HG03521 (cell line): ENCODE results near the gene DENND1B.

Source experiments
- ATAC-seq: cut with Tn5 transposase; IDR thresholded peaks from one replicate; pipeline ENCODE4 v1.9.1; 2021; ENCODE audit warnings: mild to moderate bottlenecking, moderate library complexity; ENCODE audit not compliant: unreplicated experiment

DENND1B gene

DNA sequence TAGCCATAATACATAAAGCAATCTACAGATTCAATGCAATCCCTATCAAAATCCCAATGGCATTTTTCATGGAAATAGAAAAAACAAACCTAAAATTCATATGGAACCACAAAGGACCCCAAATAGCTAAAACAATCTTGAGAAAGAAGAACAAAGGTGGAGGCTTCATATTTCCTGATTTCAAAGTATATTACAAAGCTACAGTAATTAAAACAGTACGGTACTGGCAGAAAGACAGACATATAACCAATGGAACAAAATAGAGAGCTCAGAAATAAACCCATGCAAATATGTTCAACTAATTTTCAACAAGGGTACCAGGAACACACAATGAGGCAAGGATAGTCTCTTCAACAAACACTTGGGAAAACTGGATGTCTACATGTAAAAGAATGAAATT is 87.0 kb downstream of the DENND1B start:
- ATAC-seq: no peak

DNA sequence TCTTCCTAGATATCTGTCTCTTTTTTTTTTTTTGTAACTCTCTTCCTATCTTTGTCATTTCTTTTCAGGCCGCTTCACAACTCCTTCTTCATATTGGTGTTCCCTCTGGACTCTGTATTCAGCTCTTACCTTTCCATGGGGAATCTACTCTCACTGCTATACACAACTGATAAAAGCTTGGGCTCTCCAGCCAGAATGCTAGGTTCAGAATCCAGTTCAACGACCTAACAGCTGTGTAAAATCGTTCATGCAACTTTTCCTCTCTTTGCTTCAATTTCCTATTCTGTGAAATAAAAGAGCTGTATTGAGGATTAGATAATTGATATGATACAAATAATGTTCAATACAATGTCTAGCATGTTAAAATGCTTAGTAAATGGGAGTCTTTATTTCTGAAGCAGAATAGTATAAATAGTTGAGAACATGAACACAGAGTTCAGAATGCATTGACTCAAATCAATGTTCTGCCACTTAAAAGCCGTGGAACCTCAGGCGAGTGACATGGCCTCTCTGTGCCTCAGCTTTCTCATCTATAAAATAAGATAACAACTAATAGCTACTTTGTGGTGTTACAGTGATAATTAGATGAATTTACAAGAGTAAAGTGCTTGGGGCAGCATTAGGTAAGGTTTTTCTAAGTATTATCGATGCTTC is 88.5 kb downstream of the DENND1B start:
- no peak for ATAC-seq

DNA sequence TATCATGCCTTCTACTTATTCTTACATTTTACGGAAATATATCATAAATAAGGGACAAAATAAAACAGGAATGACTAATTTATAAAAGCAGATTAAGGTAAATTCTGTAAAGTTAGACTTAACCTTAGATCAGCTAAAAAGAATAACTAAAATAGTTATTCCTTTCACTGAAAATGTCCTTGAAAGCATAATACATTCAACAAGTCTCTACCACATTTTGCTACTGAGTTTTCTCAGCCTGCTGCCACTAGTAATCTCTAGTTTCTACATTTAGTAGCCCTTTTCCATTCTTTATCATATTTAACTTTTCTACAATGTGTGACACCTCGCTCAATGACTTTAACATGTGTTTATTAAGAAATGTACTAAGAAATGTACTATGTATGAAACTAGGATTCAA is 89.0 kb downstream of the DENND1B start:
- ATAC-seq: no peak

DNA sequence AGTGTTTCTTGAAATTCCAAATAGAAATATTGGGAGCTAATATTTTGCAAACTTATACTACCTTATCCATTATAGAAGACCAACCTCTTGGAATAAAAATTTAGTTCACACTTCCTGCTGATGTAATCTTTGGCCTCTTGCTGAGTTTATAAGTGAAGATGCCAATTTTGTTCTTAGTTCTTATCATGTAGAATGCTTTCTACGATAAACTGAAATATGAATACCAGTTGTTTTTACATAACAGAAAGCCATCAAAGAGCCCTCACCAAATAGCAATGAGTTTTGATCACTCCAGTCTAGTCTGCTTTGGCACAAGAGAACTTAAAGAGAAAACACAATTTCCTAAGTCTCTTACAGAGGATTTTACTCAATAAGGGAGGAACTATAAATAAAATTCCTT is 89.5 kb downstream of the DENND1B start:
- ATAC-seq: no peak

DNA sequence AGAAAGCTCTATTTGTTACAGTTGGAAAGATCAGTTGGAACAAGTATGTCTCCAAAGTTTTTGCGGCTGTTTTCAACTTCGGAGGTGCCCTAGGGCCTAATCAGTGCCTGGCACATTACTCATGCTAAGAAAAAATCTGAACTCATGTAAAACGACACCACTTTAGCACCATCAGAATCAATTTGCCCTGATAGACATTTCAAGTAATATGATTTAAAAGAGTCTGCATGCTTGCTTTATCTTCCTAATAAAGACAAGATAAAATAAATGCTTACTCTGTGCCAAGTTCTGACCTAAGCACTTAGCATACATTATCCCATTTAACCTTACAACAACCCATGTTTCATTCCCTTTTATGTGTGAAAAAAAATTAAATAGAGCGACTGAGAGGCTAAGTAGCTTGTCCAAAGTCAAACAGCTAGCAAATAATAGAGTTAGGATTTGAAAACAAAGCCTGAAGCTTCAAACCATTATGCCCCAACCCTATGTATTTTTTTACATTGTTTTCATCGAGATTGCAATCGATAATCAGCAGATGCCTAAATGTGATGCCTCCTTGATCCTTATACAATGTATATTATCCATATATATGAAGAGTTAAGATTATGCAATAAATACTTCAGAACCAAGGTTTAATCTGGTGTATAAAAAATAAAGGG is 91.3 kb downstream of the DENND1B start:
- ATAC-seq: no peak

DNA sequence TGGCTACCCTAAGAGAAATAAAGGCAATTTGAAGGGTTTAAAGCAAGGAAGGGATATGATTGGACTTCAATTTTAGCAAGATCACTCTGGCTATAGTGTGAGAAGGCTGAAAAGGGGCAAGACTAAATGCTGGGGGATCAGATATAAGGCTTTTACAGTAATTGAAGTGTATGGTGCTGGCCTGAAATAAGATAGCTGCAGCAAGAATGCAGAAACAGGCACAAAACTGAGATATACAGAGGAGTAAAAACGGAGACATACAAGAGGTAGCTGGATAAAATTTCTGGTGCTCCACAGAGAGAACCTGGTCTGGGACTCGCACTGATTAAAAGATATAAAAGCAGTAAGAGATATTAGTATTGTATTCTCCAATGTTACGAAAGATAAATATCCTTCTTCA is 92.0 kb downstream of the DENND1B start:
- ATAC-seq: no peak

DNA sequence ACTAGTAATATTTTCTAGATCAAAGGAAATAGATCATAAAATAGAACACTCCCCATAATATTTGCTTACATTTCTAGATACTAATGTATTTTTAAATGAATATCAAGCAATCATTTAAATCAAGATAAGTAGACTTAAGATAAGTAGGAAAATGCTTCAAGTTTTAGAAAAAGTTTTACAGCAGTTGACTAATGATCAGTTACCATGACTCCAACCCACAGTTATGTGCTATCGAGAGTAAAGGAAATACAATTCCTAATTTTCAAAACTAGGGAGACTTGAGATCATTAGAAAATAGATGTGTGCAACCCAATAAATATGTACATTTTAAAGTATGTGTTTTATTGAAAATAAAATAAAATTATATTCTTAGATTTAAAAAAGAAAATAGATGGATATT is 95.0 kb downstream of the DENND1B start:
- no peak for ATAC-seq

DNA sequence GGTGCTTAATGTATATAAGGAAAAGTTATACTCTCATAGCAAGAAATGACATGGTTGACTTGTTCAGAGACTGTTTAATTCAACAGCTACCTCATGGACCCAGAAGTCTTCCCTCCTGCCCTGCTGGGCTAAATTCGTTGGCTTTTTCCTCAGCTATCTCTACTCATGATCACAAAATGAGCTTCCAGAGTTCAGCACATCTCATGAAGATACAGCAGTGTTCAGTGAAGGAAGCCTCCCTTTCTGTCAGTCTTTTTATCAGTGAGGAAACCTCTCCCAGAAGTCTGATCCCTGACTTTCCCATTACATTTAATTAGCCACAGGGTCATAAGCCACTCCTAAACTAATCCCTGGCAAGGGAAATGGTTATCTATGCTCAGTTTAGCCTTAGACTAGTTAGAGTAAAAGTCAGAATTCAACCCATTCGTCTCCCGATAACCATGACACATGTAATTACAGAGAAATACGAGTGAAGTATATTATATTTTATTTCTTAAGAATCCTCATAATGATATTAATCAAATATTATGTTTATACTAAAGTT is 97.5 kb downstream of the DENND1B start:
- no peak for ATAC-seq

DNA sequence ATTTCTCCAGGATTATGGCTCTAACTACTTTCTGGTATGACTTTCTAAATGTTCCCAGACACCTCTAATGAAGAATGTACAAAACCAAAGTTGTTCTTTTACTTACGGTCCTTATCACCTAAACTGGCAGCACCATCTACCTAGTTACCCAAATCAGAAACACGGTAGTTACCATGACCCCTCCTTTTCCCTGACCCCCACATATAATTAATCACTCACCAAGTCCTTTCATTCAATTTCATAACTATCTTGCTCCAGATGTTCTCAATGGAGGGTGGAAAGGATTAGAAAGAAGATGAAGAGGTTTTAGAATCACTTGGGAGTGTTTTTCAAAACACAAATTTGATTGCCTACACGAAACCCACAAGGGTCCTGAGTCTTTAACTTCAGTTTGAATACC is 98.0 kb downstream of the DENND1B start:
- no peak for ATAC-seq

DNA sequence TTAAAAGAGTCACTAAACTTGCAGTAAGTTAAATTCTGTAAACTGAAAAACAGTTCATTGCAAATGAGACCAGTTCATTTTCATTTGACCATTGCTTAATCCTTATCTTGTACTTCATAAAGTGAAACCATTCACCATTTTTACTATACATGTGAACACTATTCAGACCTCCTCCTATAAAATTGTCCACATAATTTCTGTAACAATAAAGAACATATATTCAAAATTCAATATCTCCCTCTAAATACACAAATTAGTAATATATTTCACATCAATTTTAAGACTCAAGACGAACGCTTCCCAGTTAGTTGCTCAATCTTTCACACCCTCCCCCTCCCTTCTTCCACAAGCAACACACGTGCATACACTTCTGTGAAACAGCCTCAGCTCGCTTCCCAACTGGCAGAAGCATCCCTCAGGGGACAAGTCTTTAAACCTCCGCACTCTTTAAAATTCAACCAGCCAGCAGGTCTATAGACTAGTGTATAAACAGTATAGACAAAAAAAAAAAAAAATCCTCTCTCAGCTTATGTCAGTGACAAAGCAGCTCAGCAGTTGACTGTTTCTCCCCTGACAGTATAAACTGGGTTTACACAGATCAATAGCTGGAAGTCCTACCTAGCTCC is 99.6 kb downstream of the DENND1B start:
- ATAC-seq: no peak

DNA sequence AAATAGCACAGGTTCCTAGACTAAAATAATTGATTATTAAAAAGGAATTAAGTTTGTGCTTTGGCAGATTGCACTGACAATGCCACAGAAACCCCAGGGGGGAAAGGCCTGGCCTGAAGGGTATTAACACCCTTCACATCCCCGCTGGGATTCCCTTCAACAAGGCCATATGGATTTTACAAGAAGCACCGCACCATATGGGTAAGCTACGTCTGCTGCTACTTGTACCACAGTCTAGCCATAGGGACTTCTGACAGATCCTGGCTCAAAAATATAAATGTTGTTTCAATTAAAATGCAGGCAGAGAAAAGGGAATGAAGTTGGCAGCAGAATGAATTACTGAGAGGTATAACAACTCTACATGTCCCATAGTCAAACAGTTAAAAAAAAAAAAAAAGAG is 101.0 kb downstream of the DENND1B start:
- no peak for ATAC-seq

DNA sequence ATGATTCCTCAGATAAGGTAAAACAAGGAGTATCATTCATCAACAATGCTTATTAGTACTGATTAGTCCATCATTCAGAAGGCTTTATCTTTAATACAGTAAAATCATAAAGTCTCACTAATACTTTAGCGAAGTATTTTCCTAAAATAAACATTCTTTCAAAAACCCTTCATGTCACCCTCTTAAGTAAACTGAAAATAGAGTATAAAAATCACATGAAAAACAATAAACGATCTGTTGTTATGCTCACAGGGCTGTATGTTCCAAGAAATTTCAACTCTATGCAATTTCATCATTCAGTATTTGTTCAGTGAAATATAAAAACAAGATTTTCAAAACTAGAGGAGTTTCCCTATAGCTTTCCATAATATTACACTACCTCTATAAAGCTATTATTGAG is 102.0 kb downstream of the DENND1B start:
- no peak for ATAC-seq

DNA sequence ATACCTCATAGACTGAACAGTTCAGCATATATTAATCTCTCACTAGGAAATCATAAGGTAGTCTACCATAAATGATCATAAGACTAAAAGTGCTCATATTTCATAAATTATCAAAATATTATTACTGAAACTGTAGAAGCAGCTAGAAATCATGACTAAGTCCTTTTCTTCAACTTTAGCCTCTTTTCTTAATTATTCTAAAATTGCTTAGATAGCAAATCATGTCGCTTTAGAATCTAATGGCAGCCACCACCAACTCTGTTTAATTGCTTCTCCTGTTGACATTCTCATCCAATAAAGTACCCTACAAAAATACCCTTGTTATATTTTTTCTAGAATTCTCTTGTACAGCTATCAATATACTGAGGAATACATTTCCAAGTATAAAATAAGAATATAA is 102.9 kb downstream of the DENND1B start:
- ATAC-seq: no peak

DNA sequence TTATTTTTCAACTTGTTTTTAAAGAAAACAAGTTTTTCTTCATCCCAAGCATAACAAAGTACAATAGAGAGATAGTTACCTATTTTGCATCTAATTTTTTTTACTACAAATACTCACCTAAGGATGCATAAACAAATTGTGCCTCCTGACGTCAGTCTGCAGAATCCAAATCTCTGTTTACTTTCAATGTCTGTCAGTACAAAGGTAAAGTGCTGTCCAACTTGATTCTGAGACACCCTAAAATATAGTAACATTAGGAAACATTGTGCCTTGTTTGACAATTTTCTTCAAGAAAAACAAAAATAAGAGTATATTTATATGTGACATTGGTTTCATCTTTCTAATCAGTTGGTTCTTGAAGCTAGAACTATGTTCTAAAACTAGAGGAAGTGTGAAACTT is 103.4 kb downstream of the DENND1B start:
- no peak for ATAC-seq

DNA sequence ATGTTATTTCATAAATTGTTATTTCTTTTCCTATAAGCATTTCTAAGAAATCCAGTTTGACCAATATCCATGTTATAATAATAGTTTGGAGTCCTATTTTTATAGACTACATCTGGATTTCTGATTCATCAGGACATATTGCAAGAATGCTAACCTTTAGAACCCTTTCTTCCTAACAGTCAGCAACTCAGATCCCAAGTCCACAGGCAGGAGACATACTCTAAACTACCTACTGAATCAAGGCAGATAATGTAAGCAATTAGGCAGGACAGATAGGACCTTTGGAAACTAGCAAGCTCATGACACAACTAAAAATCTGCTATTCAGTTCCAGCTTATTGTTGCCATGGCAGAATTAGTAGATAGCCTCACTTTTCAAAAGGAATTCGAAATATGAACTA is 104.1 kb downstream of the DENND1B start:
- ATAC-seq: no peak

DNA sequence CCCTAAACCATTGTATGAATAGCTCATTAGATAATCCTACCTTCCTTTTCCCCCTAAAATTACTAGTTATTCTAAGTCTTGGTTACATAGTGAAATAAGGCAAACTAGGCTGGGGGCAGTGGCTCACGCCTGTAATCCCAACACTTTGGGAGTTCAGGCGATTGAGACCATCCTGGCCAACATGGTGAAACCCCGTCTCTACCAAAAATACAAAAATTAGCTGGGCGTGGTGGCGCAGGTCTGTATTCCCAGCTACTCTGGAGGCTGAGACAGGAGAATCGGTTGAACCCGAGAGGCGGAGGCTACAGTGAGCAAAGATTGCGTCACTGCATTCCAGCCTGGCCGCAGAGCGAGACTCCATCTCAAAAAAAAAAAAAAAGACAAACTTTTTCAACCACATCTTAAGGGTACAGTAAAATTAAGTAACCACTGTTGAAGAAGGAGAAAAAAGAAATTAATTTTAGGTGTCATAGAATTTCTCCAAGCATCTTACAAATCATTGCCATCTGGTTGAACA is 108.5 kb downstream of the DENND1B start:
- ATAC-seq: no peak

DNA sequence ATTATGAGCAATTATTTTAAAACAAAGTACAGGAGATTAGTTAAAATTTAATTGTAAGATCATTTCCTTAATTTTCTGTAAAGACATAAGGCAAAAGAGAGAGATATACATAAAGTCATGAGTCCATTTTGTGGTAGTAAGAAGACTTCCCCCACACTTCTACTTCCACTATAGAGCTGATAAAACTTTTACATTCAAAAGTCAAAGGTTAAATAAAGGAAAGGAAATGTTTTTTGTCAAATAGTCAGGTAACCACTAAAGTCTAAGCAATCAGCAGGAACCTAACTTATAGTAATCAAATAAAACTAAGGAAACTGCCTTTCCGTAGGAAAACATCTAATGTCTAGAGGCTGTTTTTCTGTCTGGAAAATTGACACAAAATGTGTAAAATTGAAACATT is 110.9 kb downstream of the DENND1B start:
- ATAC-seq: no peak

DNA sequence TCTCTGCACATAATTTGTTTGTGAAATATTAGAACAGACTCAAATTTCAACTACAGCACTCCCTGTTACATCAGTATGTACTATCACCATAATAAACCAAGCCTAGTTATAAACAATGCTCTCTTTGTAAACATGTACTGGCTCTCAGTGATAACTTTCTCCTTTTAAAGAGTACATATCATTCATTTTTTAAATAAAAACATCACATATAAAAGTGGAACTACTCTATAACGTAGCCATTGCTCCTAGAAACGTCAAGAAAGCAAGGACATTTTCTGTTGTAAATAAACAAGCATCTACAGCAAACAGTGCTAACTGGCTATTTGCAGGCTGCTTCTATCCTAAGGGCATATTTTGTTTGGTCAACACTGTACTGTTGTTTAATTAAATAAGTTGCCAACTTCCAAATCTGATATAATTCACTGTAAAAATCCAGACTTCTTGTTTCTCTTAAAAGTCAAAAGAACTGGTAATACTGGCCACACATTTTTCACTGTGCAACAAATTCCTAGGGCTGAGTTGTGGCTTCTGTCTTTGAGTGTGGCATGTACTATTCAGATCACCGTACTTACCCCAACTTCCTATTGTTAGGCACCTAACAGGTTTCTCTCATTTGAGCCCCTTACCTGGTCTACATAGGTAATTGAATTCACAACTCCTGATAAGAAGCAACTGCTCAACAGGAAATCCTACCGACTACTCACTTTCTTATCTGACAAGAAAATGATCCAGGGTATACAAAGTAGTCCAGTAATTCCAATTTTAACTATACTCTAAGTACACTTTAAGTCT is 111.9 kb downstream of the DENND1B start:
- ATAC-seq: no peak

DNA sequence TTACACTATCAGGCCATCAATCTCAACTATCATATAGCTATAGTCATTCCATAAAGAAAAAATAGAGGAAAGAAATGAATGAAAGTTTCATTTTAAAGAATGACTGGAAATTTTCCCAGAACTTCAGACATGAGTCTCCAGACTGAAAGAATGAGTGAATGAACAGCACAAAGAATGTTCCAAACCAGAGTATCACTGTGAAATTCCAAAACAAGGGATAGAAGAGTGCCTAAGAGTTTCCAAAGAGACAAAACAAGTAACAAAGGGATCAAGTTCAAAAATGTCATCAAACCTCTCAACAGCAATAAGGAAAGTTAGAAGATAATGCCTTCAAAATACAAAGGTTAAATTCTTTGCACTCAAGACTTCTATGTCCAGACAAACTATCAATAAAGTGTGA is 114.9 kb downstream of the DENND1B start:
- ATAC-seq: no peak

DNA sequence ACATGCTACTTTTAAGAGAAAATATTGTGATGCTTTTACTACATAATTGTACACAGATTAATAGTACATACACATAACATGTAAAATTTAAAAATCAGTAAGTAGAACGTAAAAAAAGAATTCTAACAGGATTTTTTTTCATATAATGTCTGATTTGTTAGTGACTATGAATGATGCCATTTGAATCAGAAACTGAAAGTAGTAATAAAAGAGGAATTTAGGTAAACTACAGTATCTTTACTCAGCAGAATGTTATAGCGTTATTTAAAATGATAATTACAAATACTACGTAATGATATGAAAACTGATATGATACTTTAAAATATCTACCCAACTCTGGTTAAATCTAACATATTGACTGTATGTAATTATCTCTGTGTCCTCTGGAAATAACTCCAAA is 116.1 kb downstream of the DENND1B start:
- no peak for ATAC-seq

DNA sequence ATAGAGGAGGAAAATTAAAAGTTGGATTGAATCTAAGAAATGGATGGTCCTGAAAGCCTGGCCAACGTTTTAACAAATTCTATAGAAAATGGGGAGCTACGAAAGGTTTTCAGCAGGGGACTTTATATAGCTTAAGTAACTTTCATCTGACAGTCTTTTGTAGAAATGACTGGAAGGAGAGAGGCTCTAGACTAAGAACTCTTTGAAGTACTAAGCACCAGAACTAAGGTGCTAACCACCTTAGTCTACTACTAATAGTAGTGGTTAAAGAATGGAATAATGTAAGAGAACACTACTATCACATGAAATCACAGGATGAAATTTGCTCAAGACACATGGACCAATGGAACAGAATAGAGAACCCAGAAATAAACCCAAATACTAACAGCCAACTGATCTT is 126.1 kb downstream of the DENND1B start:
- ATAC-seq: no peak
